Smooth muscle cell (in vitro differentiated cells): ENCODE data around the gene C12orf42. TPM values are rescaled to one million over a fixed set of nuclear protein-coding genes. Genes with fewer than 3 reads are reported as not detected.
A peak's percentile ranks its signal among the peaks of the same experiment; 100 is the strongest.

ENCODE experiments used
- DNase-seq: peaks from one replicate; lab custom pipeline; 2025; ENCODE audit not compliant: unreplicated experiment; lab: John Stamatoyannopoulos, UW
- H2AFZ ChIP-seq: fragments of 200-600 bp; sonication (generic); 2 replicates; pipeline ENCODE4 v1.6.0; 2016; ENCODE audit warnings: antibody characterized with exemption, low read depth, mild to moderate bottlenecking
- H3F3A ChIP-seq: fragments of 200-600 bp; sonication (generic); 2 replicates; pipeline ENCODE4 v1.6.0; 2017; ENCODE audit warnings: antibody characterized with exemption, low read depth
- H3K27ac ChIP-seq: fragments of 200-600 bp; sonication (generic); 2 replicates; pipeline ENCODE4 v1.5.1; 2016; ENCODE audit warnings: low read depth, mild to moderate bottlenecking
- H3K27me3 ChIP-seq: fragments of 200-600 bp; sonication (generic); 2 replicates; pipeline ENCODE4 v1.6.1; 2016; ENCODE audit warnings: low read depth, mild to moderate bottlenecking
- H3K36me3 ChIP-seq: fragments of 200-600 bp; sonication (generic); 2 replicates; pipeline ENCODE4 v1.5.1; 2016; ENCODE audit warnings: low read depth
- H3K4me1 ChIP-seq: fragments of 200-600 bp; sonication (generic); 2 replicates; pipeline ENCODE4 v1.5.1; 2016; ENCODE audit warnings: low read depth
- H3K4me2 ChIP-seq: fragments of 200-600 bp; sonication (generic); 2 replicates; pipeline ENCODE4 v1.6.0; 2016; ENCODE audit warnings: mild to moderate bottlenecking
- H3K4me3 ChIP-seq: fragments of 200-600 bp; sonication (generic); 2 replicates; pipeline ENCODE4 v1.5.1; 2016; ENCODE audit warnings: mild to moderate bottlenecking
- H3K79me2 ChIP-seq: fragments of 200-600 bp; sonication (generic); 2 replicates; pipeline ENCODE4 v1.6.0; 2016; ENCODE audit warnings: low read depth, mild to moderate bottlenecking
- H3K9ac ChIP-seq: fragments of 200-600 bp; sonication (generic); 2 replicates; pipeline ENCODE4 v1.6.0; 2016; ENCODE audit warnings: low read depth
- H3K9me3 ChIP-seq: fragments of 200-600 bp; sonication (generic); replicated peaks from 2 replicates; pipeline ENCODE4 v1.5.1; 2016; ENCODE audit warnings: low read depth
- H4K20me1 ChIP-seq: fragments of 200-600 bp; sonication (generic); 2 replicates; pipeline ENCODE4 v1.6.0; 2016; ENCODE audit warnings: low read depth
- CTCF ChIP-seq: fragments of 200-600 bp; sonication (generic); IDR thresholded peaks from 2 replicates; pipeline ENCODE4 v1.5.1; 2017; ENCODE audit warnings: borderline replicate concordance, mild to moderate bottlenecking, antibody characterized with exemption; ENCODE audit not compliant: insufficient read depth, poor library complexity, severe bottlenecking
- WGBS: methylation state at CpG from one replicate; pipeline ENCODE4 v1.1.7; 2016; ENCODE audit warnings: low lambda C conversion rate; 5-methylcytosine and 5-hydroxymethylcytosine counted together
- polyA plus RNA-seq: library from polyadenylated mRNA; unstranded; fragments of >200 nt; fragmentation: Nextera tagmentation; extraction: Ambion mirVana; gene quantifications from 2 replicates; pipeline ENCODE4 v1.2.1, GENCODE V29; 2016
- total RNA-seq: library from RNA; depleted of rRNA; stranded (reverse); fragments of >200 nt; gene quantifications from 2 replicates; pipeline ENCODE4 v1.2.3, GENCODE V29; 2014

C12orf42 gene
- total and polyA plus RNA-seq, 2 experiments from 2014 or later, result not detected

GRCh38 chr12:103498990-103499389 is 3.2 kb upstream of the C12orf42 start:
- Histone ChIP-seq H3K27me3 (peaks cover 35% of the 10 kb centered on the region), H3K9me3 (no peaks in the 10 kb centered on the region)
- WGBS, result 96% methylated on average over 2 of the region's 2 CpGs

GRCh38 chr12:103494734-103495468 is 867 bp downstream of the C12orf42 start:
- WGBS, result 21% methylated on average over 14 of the region's 24 CpGs
- peak overlapping the region; percentile 47 for H3K4me3 ChIP-seq

More at GRCh38 chr12:103498990-103499389, 3.2 kb upstream of the C12orf42 start:
- Histone ChIP-seq H2AFZ (no peak overlapping the region), H3K27ac (no peak overlapping the region), H3K4me2 (no peak overlapping the region), H3K4me1 (no peaks in the 10 kb centered on the region), H3K79me2 (no peaks in the 10 kb centered on the region), H3F3A (no peaks in the 10 kb centered on the region), H3K9ac (no peak overlapping the region), H3K4me3 (no peak overlapping the region), H3K36me3 (no peaks in the 10 kb centered on the region), H4K20me1 (no peaks in the 10 kb centered on the region)
- TF ChIP-seq CTCF, result no peak
- no peak for DNase-seq

GRCh38 chr12:103494051-103494733 is 1.6 kb downstream of the C12orf42 start:
- Histone ChIP-seq H3K9ac (no peak overlapping the region), H3K4me3 (no peak overlapping the region), H3F3A (no peaks in the 10 kb centered on the region), H3K27me3 (peaks cover 43% of the 10 kb centered on the region), H3K36me3 (no peaks in the 10 kb centered on the region), H3K9me3 (no peaks in the 10 kb centered on the region), H3K4me1 (no peaks in the 10 kb centered on the region), H2AFZ (no peak overlapping the region), H4K20me1 (no peaks in the 10 kb centered on the region), H3K79me2 (no peaks in the 10 kb centered on the region), H3K27ac (no peak overlapping the region), H3K4me2 (no peak overlapping the region)
- WGBS, result 87% methylated on average over 5 of the region's 5 CpGs
- TF ChIP-seq CTCF, result no peak
- no peak for DNase-seq

More at GRCh38 chr12:103494734-103495468, 867 bp downstream of the C12orf42 start:
- no peaks in the 10 kb centered on the region for H3F3A ChIP-seq
- no peaks in the 10 kb centered on the region for H3K9me3 ChIP-seq
- no peaks in the 10 kb centered on the region for H3K36me3 ChIP-seq
- H4K20me1 ChIP-seq, result no peaks in the 10 kb centered on the region
- H2AFZ ChIP-seq, result no peak overlapping the region
- peak overlapping the region; percentile 95 for H3K4me2 ChIP-seq
- no peaks in the 10 kb centered on the region for H3K79me2 ChIP-seq
- DNase-seq, result no peak
- no peak overlapping the region for H3K27ac ChIP-seq
- no peaks in the 10 kb centered on the region for H3K4me1 ChIP-seq
- H3K9ac ChIP-seq, result no peak overlapping the region
- no peak for TF ChIP-seq CTCF
- peaks cover 43% of the 10 kb centered on the region for H3K27me3 ChIP-seq
